ENCODE results near the gene AMELX.

The AMELX gene

DNA sequence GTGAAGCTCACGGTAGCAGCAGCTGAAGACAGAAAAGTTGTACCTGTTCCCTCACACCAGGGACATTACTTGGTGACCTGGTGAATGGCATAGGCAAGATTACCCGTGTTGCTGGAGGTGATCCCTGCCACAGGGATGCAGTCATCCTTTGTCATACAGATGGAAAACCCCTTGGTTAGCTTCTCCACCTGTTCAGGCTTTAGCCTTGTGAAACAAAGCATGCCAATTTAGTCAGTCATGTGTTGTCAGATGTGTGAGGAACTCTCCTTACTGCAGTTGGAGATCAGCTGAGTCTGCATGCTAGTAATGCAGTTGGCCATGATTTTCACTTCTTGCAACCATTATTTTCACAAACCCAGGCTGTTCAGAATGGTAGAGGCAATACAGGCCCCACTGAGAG lies 41.0 kb downstream of the AMELX start:
- ATAC-seq = no peak
- TF ChIP-seq PPARA (CRISPR knock-in tag; IDR thresholded peaks at IDR 0.05; ENCODE audit: borderline replicate concordance) (no peak), ZNF565 (CRISPR knock-in tag; conservative IDR thresholded peaks at IDR 0.05; ENCODE audit: low read depth) (no peak), ZFP3 (CRISPR knock-in tag; IDR thresholded peaks at IDR 0.05) (no peak), ZFP30 (CRISPR knock-in tag; IDR thresholded peaks at IDR 0.05) (no peak), RARB (CRISPR knock-in tag; IDR thresholded peaks at IDR 0.05) (no peak), GLIS3 (CRISPR knock-in tag; IDR thresholded peaks at IDR 0.05) (no peak), TCF4 (CRISPR knock-in tag; IDR thresholded peaks at IDR 0.05; ENCODE audit: borderline replicate concordance) (no peak), ESRRG (CRISPR knock-in tag; IDR thresholded peaks at IDR 0.05) (no peak), ARNTL (CRISPR knock-in tag; IDR thresholded peaks at IDR 0.05; ENCODE audit: borderline replicate concordance, low read depth) (no peak), CSDC2 (CRISPR knock-in tag; IDR thresholded peaks at IDR 0.05) (no peak), OSR1 (CRISPR knock-in tag; IDR thresholded peaks at IDR 0.05) (no peak), BACH2 (CRISPR knock-in tag; IDR thresholded peaks at IDR 0.05; ENCODE audit: borderline replicate concordance) (no peak)
- TF ChIP-seq, protein P1, sequence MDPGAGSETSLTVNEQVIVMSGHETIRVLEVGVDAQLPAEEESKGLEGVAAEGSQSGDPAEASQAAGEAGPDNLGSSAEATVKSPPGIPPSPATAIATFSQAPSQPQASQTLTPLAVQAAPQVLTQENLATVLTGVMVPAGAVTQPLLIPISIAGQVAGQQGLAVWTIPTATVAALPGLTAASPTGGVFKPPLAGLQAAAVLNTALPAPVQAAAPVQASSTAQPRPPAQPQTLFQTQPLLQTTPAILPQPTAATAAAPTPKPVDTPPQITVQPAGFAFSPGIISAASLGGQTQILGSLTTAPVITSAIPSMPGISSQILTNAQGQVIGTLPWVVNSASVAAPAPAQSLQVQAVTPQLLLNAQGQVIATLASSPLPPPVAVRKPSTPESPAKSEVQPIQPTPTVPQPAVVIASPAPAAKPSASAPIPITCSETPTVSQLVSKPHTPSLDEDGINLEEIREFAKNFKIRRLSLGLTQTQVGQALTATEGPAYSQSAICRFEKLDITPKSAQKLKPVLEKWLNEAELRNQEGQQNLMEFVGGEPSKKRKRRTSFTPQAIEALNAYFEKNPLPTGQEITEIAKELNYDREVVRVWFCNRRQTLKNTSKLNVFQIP (CRISPR knock-in tag; IDR thresholded peaks at IDR 0.05; ENCODE audit: borderline replicate concordance, low read depth) = no peak
- TF ChIP-seq, protein P2, sequence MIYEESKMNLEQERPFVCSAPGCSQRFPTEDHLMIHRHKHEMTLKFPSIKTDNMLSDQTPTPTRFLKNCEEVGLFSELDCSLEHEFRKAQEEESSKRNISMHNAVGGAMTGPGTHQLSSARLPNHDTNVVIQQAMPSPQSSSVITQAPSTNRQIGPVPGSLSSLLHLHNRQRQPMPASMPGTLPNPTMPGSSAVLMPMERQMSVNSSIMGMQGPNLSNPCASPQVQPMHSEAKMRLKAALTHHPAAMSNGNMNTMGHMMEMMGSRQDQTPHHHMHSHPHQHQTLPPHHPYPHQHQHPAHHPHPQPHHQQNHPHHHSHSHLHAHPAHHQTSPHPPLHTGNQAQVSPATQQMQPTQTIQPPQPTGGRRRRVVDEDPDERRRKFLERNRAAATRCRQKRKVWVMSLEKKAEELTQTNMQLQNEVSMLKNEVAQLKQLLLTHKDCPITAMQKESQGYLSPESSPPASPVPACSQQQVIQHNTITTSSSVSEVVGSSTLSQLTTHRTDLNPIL (CRISPR knock-in tag; IDR thresholded peaks at IDR 0.05; ENCODE audit: low read depth) = no peak

DNA sequence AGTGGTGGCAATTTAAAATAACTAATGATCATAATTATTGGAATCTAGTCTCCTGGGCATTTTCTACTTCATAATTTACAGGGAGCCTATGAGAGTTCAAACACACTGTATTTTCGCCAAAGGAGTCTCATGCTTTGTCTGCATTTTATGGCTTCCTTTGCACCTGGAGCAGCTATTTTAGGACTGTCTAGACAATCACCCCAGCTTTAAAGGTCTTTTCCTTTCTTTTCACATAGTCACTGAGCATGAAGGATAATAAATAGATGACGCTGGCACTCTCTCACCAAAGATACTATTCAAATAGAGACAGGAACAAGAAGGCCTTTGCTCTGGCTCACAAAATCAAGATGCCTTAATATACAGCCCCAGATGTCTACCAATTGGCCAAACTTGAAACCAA lies 43.0 kb downstream of the AMELX start:
- TF ChIP-seq, protein P2 (CRISPR knock-in tag; IDR thresholded peaks at IDR 0.05; ENCODE audit: low read depth) = no peak
- TF ChIP-seq, protein P1 (CRISPR knock-in tag; IDR thresholded peaks at IDR 0.05; ENCODE audit: borderline replicate concordance, low read depth) = no peak
- TF ChIP-seq, protein P3, sequence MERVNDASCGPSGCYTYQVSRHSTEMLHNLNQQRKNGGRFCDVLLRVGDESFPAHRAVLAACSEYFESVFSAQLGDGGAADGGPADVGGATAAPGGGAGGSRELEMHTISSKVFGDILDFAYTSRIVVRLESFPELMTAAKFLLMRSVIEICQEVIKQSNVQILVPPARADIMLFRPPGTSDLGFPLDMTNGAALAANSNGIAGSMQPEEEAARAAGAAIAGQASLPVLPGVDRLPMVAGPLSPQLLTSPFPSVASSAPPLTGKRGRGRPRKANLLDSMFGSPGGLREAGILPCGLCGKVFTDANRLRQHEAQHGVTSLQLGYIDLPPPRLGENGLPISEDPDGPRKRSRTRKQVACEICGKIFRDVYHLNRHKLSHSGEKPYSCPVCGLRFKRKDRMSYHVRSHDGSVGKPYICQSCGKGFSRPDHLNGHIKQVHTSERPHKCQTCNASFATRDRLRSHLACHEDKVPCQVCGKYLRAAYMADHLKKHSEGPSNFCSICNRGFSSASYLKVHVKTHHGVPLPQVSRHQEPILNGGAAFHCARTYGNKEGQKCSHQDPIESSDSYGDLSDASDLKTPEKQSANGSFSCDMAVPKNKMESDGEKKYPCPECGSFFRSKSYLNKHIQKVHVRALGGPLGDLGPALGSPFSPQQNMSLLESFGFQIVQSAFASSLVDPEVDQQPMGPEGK (CRISPR knock-in tag; IDR thresholded peaks at IDR 0.05; ENCODE audit: borderline replicate concordance) = no peak
- no peak for TF ChIP-seq ZFP3 (CRISPR knock-in tag; IDR thresholded peaks at IDR 0.05)
- no peak for TF ChIP-seq CSDC2 (CRISPR knock-in tag; IDR thresholded peaks at IDR 0.05)
- TF ChIP-seq BACH2 (CRISPR knock-in tag; IDR thresholded peaks at IDR 0.05; ENCODE audit: borderline replicate concordance) = no peak
- no peak for TF ChIP-seq ZNF70 (CRISPR knock-in tag; IDR thresholded peaks at IDR 0.05)
- TF ChIP-seq ZC3H10 (CRISPR knock-in tag; IDR thresholded peaks at IDR 0.05) = no peak
- no peak for TF ChIP-seq TOX (CRISPR knock-in tag; IDR thresholded peaks at IDR 0.05; ENCODE audit: borderline replicate concordance)
- TF ChIP-seq RARB (CRISPR knock-in tag; IDR thresholded peaks at IDR 0.05) = no peak
- TF ChIP-seq, protein P4, sequence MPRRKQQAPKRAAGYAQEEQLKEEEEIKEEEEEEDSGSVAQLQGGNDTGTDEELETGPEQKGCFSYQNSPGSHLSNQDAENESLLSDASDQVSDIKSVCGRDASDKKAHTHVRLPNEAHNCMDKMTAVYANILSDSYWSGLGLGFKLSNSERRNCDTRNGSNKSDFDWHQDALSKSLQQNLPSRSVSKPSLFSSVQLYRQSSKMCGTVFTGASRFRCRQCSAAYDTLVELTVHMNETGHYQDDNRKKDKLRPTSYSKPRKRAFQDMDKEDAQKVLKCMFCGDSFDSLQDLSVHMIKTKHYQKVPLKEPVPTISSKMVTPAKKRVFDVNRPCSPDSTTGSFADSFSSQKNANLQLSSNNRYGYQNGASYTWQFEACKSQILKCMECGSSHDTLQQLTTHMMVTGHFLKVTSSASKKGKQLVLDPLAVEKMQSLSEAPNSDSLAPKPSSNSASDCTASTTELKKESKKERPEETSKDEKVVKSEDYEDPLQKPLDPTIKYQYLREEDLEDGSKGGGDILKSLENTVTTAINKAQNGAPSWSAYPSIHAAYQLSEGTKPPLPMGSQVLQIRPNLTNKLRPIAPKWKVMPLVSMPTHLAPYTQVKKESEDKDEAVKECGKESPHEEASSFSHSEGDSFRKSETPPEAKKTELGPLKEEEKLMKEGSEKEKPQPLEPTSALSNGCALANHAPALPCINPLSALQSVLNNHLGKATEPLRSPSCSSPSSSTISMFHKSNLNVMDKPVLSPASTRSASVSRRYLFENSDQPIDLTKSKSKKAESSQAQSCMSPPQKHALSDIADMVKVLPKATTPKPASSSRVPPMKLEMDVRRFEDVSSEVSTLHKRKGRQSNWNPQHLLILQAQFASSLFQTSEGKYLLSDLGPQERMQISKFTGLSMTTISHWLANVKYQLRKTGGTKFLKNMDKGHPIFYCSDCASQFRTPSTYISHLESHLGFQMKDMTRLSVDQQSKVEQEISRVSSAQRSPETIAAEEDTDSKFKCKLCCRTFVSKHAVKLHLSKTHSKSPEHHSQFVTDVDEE (CRISPR knock-in tag; IDR thresholded peaks at IDR 0.05) = no peak
- TF ChIP-seq ARNTL (CRISPR knock-in tag; IDR thresholded peaks at IDR 0.05; ENCODE audit: borderline replicate concordance, low read depth) = no peak
- TF ChIP-seq ESRRG (CRISPR knock-in tag; IDR thresholded peaks at IDR 0.05) = no peak
- TF ChIP-seq GLIS3 (CRISPR knock-in tag; IDR thresholded peaks at IDR 0.05) = no peak
- no peak for TF ChIP-seq TCF4 (CRISPR knock-in tag; IDR thresholded peaks at IDR 0.05; ENCODE audit: borderline replicate concordance)
- TF ChIP-seq, protein P5, sequence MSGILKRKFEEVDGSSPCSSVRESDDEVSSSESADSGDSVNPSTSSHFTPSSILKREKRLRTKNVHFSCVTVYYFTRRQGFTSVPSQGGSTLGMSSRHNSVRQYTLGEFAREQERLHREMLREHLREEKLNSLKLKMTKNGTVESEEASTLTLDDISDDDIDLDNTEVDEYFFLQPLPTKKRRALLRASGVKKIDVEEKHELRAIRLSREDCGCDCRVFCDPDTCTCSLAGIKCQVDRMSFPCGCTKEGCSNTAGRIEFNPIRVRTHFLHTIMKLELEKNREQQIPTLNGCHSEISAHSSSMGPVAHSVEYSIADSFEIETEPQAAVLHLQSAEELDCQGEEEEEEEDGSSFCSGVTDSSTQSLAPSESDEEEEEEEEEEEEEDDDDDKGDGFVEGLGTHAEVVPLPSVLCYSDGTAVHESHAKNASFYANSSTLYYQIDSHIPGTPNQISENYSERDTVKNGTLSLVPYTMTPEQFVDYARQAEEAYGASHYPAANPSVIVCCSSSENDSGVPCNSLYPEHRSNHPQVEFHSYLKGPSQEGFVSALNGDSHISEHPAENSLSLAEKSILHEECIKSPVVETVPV (CRISPR knock-in tag; IDR thresholded peaks at IDR 0.05) = no peak
- no peak for TF ChIP-seq ZNF565 (CRISPR knock-in tag; conservative IDR thresholded peaks at IDR 0.05; ENCODE audit: low read depth)
- no peak for TF ChIP-seq ZNF8 (CRISPR knock-in tag; IDR thresholded peaks at IDR 0.05)
- TF ChIP-seq PPARA (CRISPR knock-in tag; IDR thresholded peaks at IDR 0.05; ENCODE audit: borderline replicate concordance) = no peak
- no peak for ATAC-seq
